Naive thymus-derived CD4-positive, alpha-beta T cell (primary cell): ENCODE results near the gene ZG16B. TPM values are rescaled to one million over a fixed set of nuclear protein-coding genes. Genes with fewer than 3 reads are reported as not detected.

Experiments
- ATAC-seq: fragments of 150-1000 bp; cut with Tn5 transposase; 2 replicates; pipeline ENCODE4 v1.10.0; 2021; ENCODE audit warnings: mild to moderate bottlenecking, moderate library complexity
- CTCF ChIA-PET: fragments of 350-600 bp; sonication (Branson Sonifier 250); formaldehyde crosslinking; loops from one replicate; lab custom pipeline; 2021; ENCODE audit warnings: antibody characterized with exemption; lab: Charles Lee
- POLR2A ChIA-PET: fragments of 350-600 bp; sonication (Branson Sonifier 250); formaldehyde crosslinking; loops from one replicate; lab custom pipeline; 2021; ENCODE audit warnings: antibody characterized with exemption, inconsistent platforms; lab: Charles Lee
- DNase-seq, 9 donors: peaks; one replicate each; pipeline versions ENCODE4 v3.0.0 to v3.0.0-alpha.2; 2020 to 2022; ENCODE audit warnings: mixed read lengths in 1 of 9
- H3K27ac ChIP-seq: one replicate; pipeline ENCODE4 v1.7.0; 2013; ENCODE audit warnings: mild to moderate bottlenecking, low read depth, low read length, moderate library complexity
- H3K27me3 ChIP-seq, 2 donors: one replicate each; pipeline ENCODE4 v1.7.0; 2013; ENCODE audit warnings: low read length in 2 of 2, mild to moderate bottlenecking in 2 of 2, moderate library complexity in 2 of 2; ENCODE audit not compliant: control insufficient read depth in 2 of 2, insufficient read depth in 2 of 2
- H3K36me3 ChIP-seq, 3 experiments: 1 replicate in 2 of 3; 2 replicates in 1 of 3; pipeline ENCODE4 v1.7.0; 2013; ENCODE audit warnings: low read length in 3 of 3, mild to moderate bottlenecking in 3 of 3, moderate library complexity in 1 of 3; ENCODE audit not compliant: insufficient read depth in 3 of 3, control insufficient read depth in 2 of 3
- H3K4me1 ChIP-seq, 2 donors: one replicate each; pipeline ENCODE4 v1.7.0; 2013; ENCODE audit warnings: low read length in 2 of 2, mild to moderate bottlenecking in 2 of 2, moderate library complexity in 1 of 2; ENCODE audit not compliant: control insufficient read depth in 2 of 2, insufficient read depth in 2 of 2
- H3K4me3 ChIP-seq: 2 replicates; pipeline ENCODE4 v1.7.0; 2013; ENCODE audit warnings: mild to moderate bottlenecking, low read length
- H3K9me3 ChIP-seq, 3 experiments: 1 replicate in 2 of 3; 2 replicates in 1 of 3; pipeline ENCODE4 v1.7.0; 2013; ENCODE audit warnings: low read length in 3 of 3; ENCODE audit not compliant: control insufficient read depth in 2 of 3
- H3K27ac Mint-ChIP-seq, 9 donors: one replicate each; pipeline ENCODE4 v1.8.0; 2020 to 2022; ENCODE audit warnings: mixed read lengths in 9 of 9, mild to moderate bottlenecking in 8 of 9, moderate library complexity in 5 of 9, inconsistent platforms in 2 of 9
- H3K27me3 Mint-ChIP-seq, 5 donors: one replicate each; pipeline ENCODE4 v1.8.0; 2021 to 2022; ENCODE audit warnings: mixed read lengths in 5 of 5, mild to moderate bottlenecking in 1 of 5
- H3K36me3 Mint-ChIP-seq, 5 donors: one replicate each; pipeline ENCODE4 v1.8.0; 2020 to 2022; ENCODE audit warnings: mixed read lengths in 5 of 5, mild to moderate bottlenecking in 3 of 5, inconsistent platforms in 1 of 5
- H3K4me1 Mint-ChIP-seq, 7 donors: one replicate each; pipeline ENCODE4 v1.8.0; 2020 to 2022; ENCODE audit warnings: mixed read lengths in 7 of 7, mild to moderate bottlenecking in 3 of 7, inconsistent platforms in 1 of 7
- H3K4me3 Mint-ChIP-seq, 10 donors: one replicate each; pipeline ENCODE4 v1.8.0; 2020 to 2022; ENCODE audit warnings: mild to moderate bottlenecking in 10 of 10, mixed read lengths in 10 of 10, moderate library complexity in 6 of 10, inconsistent platforms in 2 of 10
- H3K9me3 Mint-ChIP-seq, 11 donors: one replicate each; pipeline ENCODE4 v1.8.0; 2020 to 2022; ENCODE audit warnings: mixed read lengths in 11 of 11, mild to moderate bottlenecking in 4 of 11, inconsistent platforms in 1 of 11, moderate library complexity in 1 of 11
- intact Hi-C, 2 donors: fragments of 100-400 bp; cut with micrococcal nuclease; formaldehyde crosslinking; loops; one replicate each; pipeline ENCODE4 v1.15.1; 2023
- polyA plus RNA-seq, 2 donors: library from polyadenylated mRNA; unstranded; fragments of 300-500 nt; fragmentation: Illumina TruSeq; gene quantifications; one replicate each; pipeline ENCODE4 v1.2.3, GENCODE V29; 2021
- total RNA-seq, 6 experiments: library from RNA in 5 of 6; stranded (reverse) in 5 of 6; gene quantifications; 1 replicate in 5 of 6; 2 replicates in 1 of 6; pipeline ENCODE4 v1.2.3 and lab custom pipeline; 2021 to 2026

ZG16B gene
- total and polyA plus RNA-seq, 7 experiments from 2014 or later, result 2.3 to 17.2 TPM; not detected in 5

DNA sequence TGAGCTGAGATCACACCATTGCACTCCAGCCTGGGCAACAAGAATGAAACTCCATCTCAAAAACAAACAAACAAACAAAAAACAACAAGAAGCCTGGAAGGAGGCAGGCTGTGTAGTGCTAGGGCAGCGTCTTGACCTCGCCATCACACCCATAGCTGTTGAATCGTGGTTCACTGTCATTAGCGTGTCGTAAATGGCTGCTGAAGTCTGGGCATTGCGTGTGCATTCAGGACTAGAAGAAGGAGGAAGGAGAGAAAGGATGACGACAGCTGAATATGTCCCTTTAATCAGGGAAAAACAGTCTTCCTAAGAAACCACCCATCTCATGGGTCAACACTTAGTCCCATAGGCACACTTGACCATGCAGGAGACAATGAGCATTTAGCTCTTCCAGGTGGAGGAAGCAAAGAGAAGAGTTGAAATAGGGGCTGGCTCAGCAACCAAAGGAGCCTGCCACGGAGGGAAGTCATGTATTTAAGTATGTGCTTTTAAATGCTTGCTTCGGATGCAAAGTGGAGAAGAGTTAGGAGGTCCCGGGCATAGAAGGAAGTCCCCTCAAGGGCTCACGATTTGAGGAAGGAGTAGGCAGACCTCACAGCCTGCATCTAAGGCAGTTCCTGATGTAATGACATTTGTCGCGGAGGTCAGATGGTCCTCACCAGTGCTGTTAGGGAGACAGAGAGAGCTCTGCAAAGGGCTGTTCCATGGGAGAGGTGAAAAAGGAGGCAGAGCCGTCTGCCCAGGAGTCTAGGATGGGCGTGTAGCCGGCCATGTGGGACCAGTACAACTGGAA is 19.0 kb downstream of the ZG16B start:
- H3K36me3 ChIP-seq, result no peaks in the 10 kb centered on the region
- no peak overlapping the region for H3K27ac ChIP-seq
- peaks cover 0 to 10% (median 3%) of the 10 kb centered on the region in 7 donors for H3K4me1 Mint-ChIP-seq
- H3K4me1 ChIP-seq, result peaks cover 0 to 4% of the 10 kb centered on the region in 2 donors
- peak overlapping the region in 1 of 10 donors; percentile 1 for H3K4me3 Mint-ChIP-seq
- H3K27me3 Mint-ChIP-seq, result peaks cover 3 to 9% (median 8%) of the 10 kb centered on the region in 5 donors
- POLR2A ChIA-PET, result no interaction called here
- no peak overlapping the region for H3K27ac Mint-ChIP-seq
- H3K9me3 Mint-ChIP-seq, result peaks cover 0 to 7% (median 2%) of the 10 kb centered on the region in 11 donors
- H3K36me3 Mint-ChIP-seq, result peaks cover 0 to 3% (median 0%) of the 10 kb centered on the region in 5 donors
- ATAC-seq (no peak), DNase-seq (no peak)
- no peak overlapping the region for H3K4me3 ChIP-seq
- no peaks in the 10 kb centered on the region for H3K27me3 ChIP-seq
- H3K9me3 ChIP-seq, result peaks cover 0 to 1% (median 0%) of the 10 kb centered on the region in 3 experiments
- intact Hi-C loops, result no loop called here
- CTCF ChIA-PET, result no interaction called here

DNA sequence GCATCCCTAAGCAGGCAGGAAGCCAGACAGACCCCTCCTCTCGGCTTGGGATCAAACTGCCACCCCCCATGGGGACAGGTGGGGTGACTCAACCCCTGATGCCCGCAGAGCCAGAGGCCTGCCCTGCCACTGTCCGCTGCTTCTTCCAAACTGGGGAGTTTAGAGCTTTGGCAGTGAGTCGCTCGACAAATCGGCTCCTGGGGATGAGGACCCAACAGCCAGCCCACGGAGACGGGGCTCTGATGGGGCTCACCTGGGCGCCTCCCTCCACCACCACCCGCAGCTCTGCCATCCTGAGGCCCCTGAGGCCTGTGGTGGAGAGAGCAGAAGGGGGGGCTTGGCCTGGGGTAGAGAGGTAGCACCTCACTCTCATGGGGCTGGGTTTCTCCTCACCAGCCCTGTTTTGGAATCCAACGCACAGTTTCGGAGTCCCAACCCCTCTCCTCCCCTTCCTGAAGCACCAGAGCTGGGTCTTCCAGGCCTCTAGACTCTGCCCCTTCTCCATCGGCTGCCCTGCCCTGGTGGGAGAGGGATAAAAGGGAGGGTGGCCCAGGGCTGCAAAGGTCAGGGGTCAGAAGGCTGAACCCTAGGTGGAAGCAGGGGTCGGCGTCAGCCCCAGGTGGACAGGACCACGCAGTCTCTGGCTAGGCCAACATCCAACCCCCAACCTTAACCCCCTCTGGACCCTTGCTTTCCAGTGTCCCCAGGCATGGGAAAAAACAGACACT is 22.1 kb downstream of the ZG16B start:
- no peak overlapping the region for H3K27ac ChIP-seq
- no peak overlapping the region for H3K4me3 Mint-ChIP-seq
- DNase-seq (no peak), ATAC-seq (no peak)
- H3K4me3 ChIP-seq, result no peak overlapping the region
- H3K36me3 ChIP-seq, result no peaks in the 10 kb centered on the region
- ChIA-PET POLR2A (no interaction called here), CTCF (no interaction called here)
- peaks cover 0 to 9% (median 4%) of the 10 kb centered on the region in 5 donors for H3K36me3 Mint-ChIP-seq
- H3K9me3 Mint-ChIP-seq, result peaks cover 5 to 14% (median 9%) of the 10 kb centered on the region in 11 donors
- intact Hi-C loops, result no loop called here
- H3K4me1 ChIP-seq, result no peaks in the 10 kb centered on the region
- peaks cover 0 to 16% (median 0%) of the 10 kb centered on the region in 7 donors for H3K4me1 Mint-ChIP-seq
- peaks cover 0 to 7% (median 0%) of the 10 kb centered on the region in 3 experiments for H3K9me3 ChIP-seq
- H3K27ac Mint-ChIP-seq, result no peak overlapping the region
- no peaks in the 10 kb centered on the region for H3K27me3 ChIP-seq
- peaks cover 3 to 9% (median 8%) of the 10 kb centered on the region in 5 donors for H3K27me3 Mint-ChIP-seq

DNA sequence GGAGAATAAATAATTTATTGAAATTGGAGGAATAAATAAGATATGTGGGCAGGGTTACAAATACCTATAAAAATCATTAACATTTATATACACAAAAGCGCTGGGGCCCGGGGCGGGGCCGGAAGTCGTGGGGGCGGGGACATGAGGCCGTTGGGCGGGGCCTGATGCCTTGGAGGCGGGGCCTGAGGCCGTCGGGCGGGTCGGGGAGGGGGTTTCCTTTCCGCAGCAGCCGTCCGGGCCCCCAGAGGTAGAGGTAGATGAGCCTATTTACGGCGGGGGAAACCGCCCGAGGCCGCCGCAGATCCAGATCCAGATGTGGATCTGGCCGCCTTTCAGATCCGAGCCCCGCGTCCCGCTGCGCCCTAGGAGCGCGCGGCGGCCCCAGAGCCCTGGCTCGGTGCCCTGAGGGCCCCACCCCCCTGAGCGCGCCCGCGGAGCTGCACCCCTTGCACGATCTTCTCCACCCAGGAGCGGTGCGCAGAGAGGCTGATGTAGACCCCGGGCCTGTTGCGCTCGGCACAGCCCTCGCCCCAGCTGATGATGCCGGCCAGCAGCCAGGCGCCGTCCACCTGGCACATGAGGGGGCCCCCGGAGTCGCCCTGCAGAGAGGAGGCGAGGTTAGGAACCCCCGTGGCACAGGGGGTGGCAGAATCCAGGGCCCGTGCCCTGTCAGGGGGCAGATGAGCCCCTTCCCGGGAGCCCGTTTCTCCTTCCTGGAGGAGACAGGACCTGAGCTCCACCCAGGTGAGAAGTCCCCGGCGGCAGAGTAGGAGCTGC is 22.8 kb downstream of the ZG16B start:
- Histone ChIP-seq H3K9me3 (peaks cover 0 to 7% (median 0%) of the 10 kb centered on the region in 3 experiments), H3K36me3 (no peaks in the 10 kb centered on the region), H3K27ac (no peak overlapping the region), H3K27me3 (no peaks in the 10 kb centered on the region), H3K4me3 (no peak overlapping the region), H3K4me1 (peaks cover 2 to 3% of the 10 kb centered on the region in 2 donors)
- Mint-ChIP-seq H3K27ac (no peak overlapping the region), H3K4me1 (peaks cover 3 to 20% (median 5%) of the 10 kb centered on the region in 7 donors), H3K4me3 (no peak overlapping the region), H3K9me3 (peaks cover 4 to 14% (median 9%) of the 10 kb centered on the region in 11 donors), H3K36me3 (peaks cover 0 to 9% (median 4%) of the 10 kb centered on the region in 5 donors), H3K27me3 (peaks cover 3 to 14% (median 12%) of the 10 kb centered on the region in 5 donors)
- ChIA-PET POLR2A (interaction anchor here (0.7 kb wide), 1 partner anchor 16 kb away, joined by 3 read pairs; no protein-coding TSS in a partner anchor), CTCF (no interaction called here)
- intact Hi-C loops, result no loop called here
- DNase-seq, result no peak
- ATAC-seq, result no peak

DNA sequence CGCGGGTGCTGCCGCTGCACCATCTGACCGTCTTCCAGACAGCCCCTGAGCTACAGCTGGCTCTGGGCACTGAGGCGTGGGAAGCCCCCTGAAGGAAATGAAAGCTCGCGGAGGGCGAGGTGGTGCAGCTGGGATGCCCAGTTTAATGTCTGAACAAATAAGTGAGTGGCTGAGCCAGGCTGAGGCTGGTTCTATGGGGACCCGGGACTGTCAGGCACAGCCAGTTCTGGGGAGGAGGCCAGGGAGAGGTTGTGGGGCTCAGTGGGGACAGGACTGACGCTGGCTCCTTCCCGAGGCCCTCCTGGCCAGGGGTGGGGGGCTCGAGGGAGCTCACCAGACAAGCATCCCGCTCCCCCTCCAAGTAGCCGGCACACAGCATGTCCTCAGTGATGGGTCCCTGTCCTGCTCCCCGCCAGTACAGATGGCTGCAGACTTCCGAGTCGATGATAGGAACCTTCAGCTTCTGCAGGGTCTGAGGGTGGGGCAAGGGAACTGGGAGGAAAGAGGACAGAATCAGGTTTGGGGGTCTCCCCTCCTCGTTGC is 23.5 kb downstream of the ZG16B start:
- DNase-seq, result no peak
- Mint-ChIP-seq H3K4me3 (no peak overlapping the region), H3K9me3 (peaks cover 4 to 14% (median 9%) of the 10 kb centered on the region in 11 donors)

DNA sequence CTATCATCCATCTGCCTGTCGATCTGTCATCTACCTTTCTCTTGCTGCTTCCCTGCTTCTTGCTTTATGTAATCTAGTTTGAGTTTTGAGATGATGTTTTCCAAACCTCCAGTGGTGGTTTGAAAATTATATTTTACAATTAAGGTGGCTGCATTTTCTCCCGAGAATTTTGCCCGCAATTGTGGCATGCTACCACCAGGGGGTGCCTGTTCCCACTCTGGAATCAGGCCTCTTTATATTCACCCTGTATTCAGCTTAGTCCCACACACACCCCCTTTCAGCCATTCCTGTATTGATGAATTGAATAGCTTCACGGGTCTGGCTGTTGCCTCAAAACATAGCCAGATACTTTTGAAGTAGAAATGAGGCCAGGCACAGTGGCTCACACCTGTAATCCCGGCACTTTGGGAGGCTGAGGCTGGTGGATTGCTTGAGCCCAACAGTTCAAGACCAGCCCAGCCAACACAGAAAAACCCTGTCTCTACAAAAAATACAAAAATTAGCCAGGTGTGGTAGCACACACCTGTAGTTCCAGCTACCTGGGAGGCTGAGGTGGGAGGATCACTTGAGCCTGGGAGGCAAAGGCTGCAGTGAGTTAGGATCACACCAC is 24.7 kb downstream of the ZG16B start:
- H3K4me1 Mint-ChIP-seq, result peaks cover 3 to 13% (median 5%) of the 10 kb centered on the region in 7 donors
- no peak overlapping the region for H3K27ac Mint-ChIP-seq
- Histone ChIP-seq H3K27ac (no peak overlapping the region), H3K27me3 (peaks cover 0 to 6% of the 10 kb centered on the region in 2 donors), H3K36me3 (no peaks in the 10 kb centered on the region), H3K4me1 (peaks cover 3 to 12% of the 10 kb centered on the region in 2 donors), H3K4me3 (no peak overlapping the region), H3K9me3 (peaks cover 0 to 7% (median 0%) of the 10 kb centered on the region in 3 experiments)
- peaks cover 4 to 14% (median 9%) of the 10 kb centered on the region in 11 donors for H3K9me3 Mint-ChIP-seq
- H3K27me3 Mint-ChIP-seq, result peaks cover 0 to 9% (median 5%) of the 10 kb centered on the region in 5 donors
- POLR2A ChIA-PET, result interaction anchor here (0.6 kb wide), 1 partner anchor 1275 kb away, joined by 3 read pairs; no protein-coding TSS in a partner anchor
- no peak overlapping the region for H3K4me3 Mint-ChIP-seq
- intact Hi-C loops, result no loop called here
- DNase-seq, result no peak
- peaks cover 0 to 9% (median 4%) of the 10 kb centered on the region in 5 donors for H3K36me3 Mint-ChIP-seq
- no peak for ATAC-seq
- CTCF ChIA-PET, result interaction anchor here (1.0 kb wide), 1 partner anchor 14 kb away, joined by 5 read pairs; no protein-coding TSS in a partner anchor

More for the DNA sequence above, 23.5 kb downstream of the ZG16B start:
- Histone ChIP-seq H3K9me3 (peaks cover 0 to 7% (median 0%) of the 10 kb centered on the region in 3 experiments), H3K27me3 (peaks cover 0 to under 1% of the 10 kb centered on the region in 2 donors), H3K27ac (no peak overlapping the region), H3K4me1 (peaks cover 3 to 8% of the 10 kb centered on the region in 2 donors), H3K4me3 (no peak overlapping the region), H3K36me3 (no peaks in the 10 kb centered on the region)
- Mint-ChIP-seq H3K27ac (no peak overlapping the region), H3K27me3 (peaks cover 3 to 14% (median 12%) of the 10 kb centered on the region in 5 donors), H3K36me3 (peaks cover 0 to 9% (median 4%) of the 10 kb centered on the region in 5 donors), H3K4me1 (peaks cover 3 to 20% (median 5%) of the 10 kb centered on the region in 7 donors)
- no peak for ATAC-seq
- CTCF ChIA-PET, result interaction anchor here (0.8 kb wide), 1 partner anchor 13 kb away, joined by 3 read pairs; no protein-coding TSS in a partner anchor
- intact Hi-C loops, result no loop called here
- POLR2A ChIA-PET, result interaction anchor here (0.7 kb wide), 1 partner anchor 15 kb away, joined by 3 read pairs; no protein-coding TSS in a partner anchor
